ENCODE measurements around the gene NNT.
"Not testable (repeated sequence)": the region's sequence is repeated elsewhere in the genome, so short reads cannot be mapped to it uniquely, and the experiment has no call there.

NNT gene

GRCh38 chr5:43570450-43571158, 32.4 kb upstream of the NNT start:
- DNase-seq: no peak
- Histone ChIP-seq H3K9me3 (ENCODE audit: control extremely low read depth in 1 of 5, control insufficient read depth in 4 of 5, insufficient read depth in 2 of 5, low read depth in 1 of 5, low read length in 4 of 5) (no peaks in the 10 kb centered on the region), H3K4me1 (ENCODE audit: control extremely low read depth in 1 of 4, control insufficient read depth in 4 of 4, insufficient read depth in 4 of 4, low read length in 3 of 4) (no peaks in the 10 kb centered on the region), H3K27ac (ENCODE audit: insufficient read depth in 1 of 2, low read depth in 1 of 2, low read length in 2 of 2, poor library complexity in 1 of 2, severe bottlenecking in 2 of 2) (no peak overlapping the region), H3K4me3 (ENCODE audit: control insufficient read depth in 1 of 7, extremely low read depth in 1 of 7, insufficient read depth in 4 of 7, low read depth in 2 of 7, low read length in 6 of 7) (no peak overlapping the region), H3K27me3 (replicated peaks in 2 of 5; ENCODE audit: control insufficient read depth in 4 of 5, insufficient read depth in 5 of 5, low read length in 4 of 5) (no peaks in the 10 kb centered on the region), H3K36me3 (ENCODE audit: control insufficient read depth in 4 of 4, insufficient read depth in 4 of 4, low read length in 3 of 4) (peaks cover 0 to 13% (median 6%) of the 10 kb centered on the region in 4 experiments)
- ChIA-PET CTCF (interaction anchor here (0.9 kb wide), 1 partner anchor 11 kb away, joined by 3 read pairs; no protein-coding TSS in a partner anchor), POLR2A (no interaction called here)
- WGBS (ENCODE audit: insufficient coverage): 96% methylated on average over 5 of the region's 8 CpGs

DNA sequence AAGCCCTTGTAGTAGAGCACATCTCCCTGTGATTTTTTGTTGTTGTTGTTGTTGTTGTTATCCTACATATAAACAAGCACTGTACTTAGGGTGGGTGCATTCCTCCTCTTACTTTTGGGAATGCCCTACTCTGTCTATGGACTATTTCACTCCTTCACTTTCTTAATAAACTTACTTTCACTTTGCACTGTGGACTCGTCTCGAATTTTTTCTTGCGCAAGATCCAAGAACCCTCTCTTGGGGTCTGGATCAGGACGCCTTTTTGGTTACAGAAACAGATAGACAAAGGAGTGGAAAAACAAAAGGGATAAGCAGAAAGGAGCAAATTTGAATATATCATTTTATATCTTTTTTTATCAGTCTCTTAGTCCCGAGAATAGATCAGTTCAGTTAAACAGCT, 31.7 kb upstream of the NNT start:
- no peak for DNase-seq
- H3K4me1 ChIP-seq (ENCODE audit: control extremely low read depth in 1 of 4, control insufficient read depth in 4 of 4, insufficient read depth in 4 of 4, low read length in 3 of 4): no peaks in the 10 kb centered on the region
- ChIA-PET CTCF (no interaction called here), POLR2A (no interaction called here)
- H3K27ac ChIP-seq (ENCODE audit: insufficient read depth in 1 of 2, low read depth in 1 of 2, low read length in 2 of 2, poor library complexity in 1 of 2, severe bottlenecking in 2 of 2): no peak overlapping the region
- no peak overlapping the region for H3K4me3 ChIP-seq (ENCODE audit: control insufficient read depth in 1 of 7, extremely low read depth in 1 of 7, insufficient read depth in 4 of 7, low read depth in 2 of 7, low read length in 6 of 7)
- 100% methylated on average over 3 of the region's 5 CpGs for WGBS (ENCODE audit: insufficient coverage)
- H3K27me3 ChIP-seq (replicated peaks in 2 of 5; ENCODE audit: control insufficient read depth in 4 of 5, insufficient read depth in 5 of 5, low read length in 4 of 5): no peaks in the 10 kb centered on the region
- H3K36me3 ChIP-seq (ENCODE audit: control insufficient read depth in 4 of 4, insufficient read depth in 4 of 4, low read length in 3 of 4): peaks cover 4 to 19% (median 10%) of the 10 kb centered on the region in 4 experiments
- no peaks in the 10 kb centered on the region for H3K9me3 ChIP-seq (ENCODE audit: control extremely low read depth in 1 of 5, control insufficient read depth in 4 of 5, insufficient read depth in 2 of 5, low read depth in 1 of 5, low read length in 4 of 5)

GRCh38 chr5:43572357-43572756, 30.6 kb upstream of the NNT start:
- 100% methylated on average over 1 of the region's 2 CpGs for WGBS (ENCODE audit: insufficient coverage)
- H3K4me1 ChIP-seq (ENCODE audit: control extremely low read depth in 1 of 4, control insufficient read depth in 4 of 4, insufficient read depth in 4 of 4, low read length in 3 of 4): no peaks in the 10 kb centered on the region
- peaks cover 8 to 27% (median 17%) of the 10 kb centered on the region in 4 experiments for H3K36me3 ChIP-seq (ENCODE audit: control insufficient read depth in 4 of 4, insufficient read depth in 4 of 4, low read length in 3 of 4)
- H3K27me3 ChIP-seq (replicated peaks in 2 of 5; ENCODE audit: control insufficient read depth in 4 of 5, insufficient read depth in 5 of 5, low read length in 4 of 5): no peaks in the 10 kb centered on the region
- no peak overlapping the region for H3K27ac ChIP-seq (ENCODE audit: insufficient read depth in 1 of 2, low read depth in 1 of 2, low read length in 2 of 2, poor library complexity in 1 of 2, severe bottlenecking in 2 of 2)
- no peak overlapping the region for H3K4me3 ChIP-seq (ENCODE audit: control insufficient read depth in 1 of 7, extremely low read depth in 1 of 7, insufficient read depth in 4 of 7, low read depth in 2 of 7, low read length in 6 of 7)
- peaks cover 0 to 2% (median 0%) of the 10 kb centered on the region in 5 experiments for H3K9me3 ChIP-seq (ENCODE audit: control extremely low read depth in 1 of 5, control insufficient read depth in 4 of 5, insufficient read depth in 2 of 5, low read depth in 1 of 5, low read length in 4 of 5)
- DNase-seq: no peak
- ChIA-PET POLR2A (no interaction called here), CTCF (interaction anchor here (2.1 kb wide), 1 partner anchor 25 kb away, joined by 4 read pairs; no protein-coding TSS in a partner anchor)

DNA sequence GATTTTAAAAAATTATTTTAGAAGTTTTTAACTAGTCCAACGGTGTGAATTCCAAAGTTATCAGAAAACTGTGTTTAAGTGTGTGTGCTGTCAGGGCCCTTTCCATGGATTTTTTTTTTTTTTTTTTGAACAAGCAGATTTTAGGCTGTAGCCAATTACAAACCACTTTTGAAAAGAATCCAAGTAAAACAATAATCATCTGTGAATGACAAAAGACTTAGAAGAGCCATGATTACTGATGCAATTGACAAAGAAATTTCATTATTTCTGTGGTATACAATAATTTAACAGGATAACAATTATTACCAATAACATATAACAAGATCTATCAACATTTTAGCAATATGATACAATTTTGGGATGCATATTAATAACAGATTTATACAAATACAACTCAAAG, 29.9 kb upstream of the NNT start:
- H3K27me3 ChIP-seq (replicated peaks in 2 of 5; ENCODE audit: control insufficient read depth in 4 of 5, insufficient read depth in 5 of 5, low read length in 4 of 5): no peaks in the 10 kb centered on the region
- no peak overlapping the region for H3K27ac ChIP-seq (ENCODE audit: insufficient read depth in 1 of 2, low read depth in 1 of 2, low read length in 2 of 2, poor library complexity in 1 of 2, severe bottlenecking in 2 of 2)
- peaks cover 0 to 2% (median 0%) of the 10 kb centered on the region in 5 experiments for H3K9me3 ChIP-seq (ENCODE audit: control extremely low read depth in 1 of 5, control insufficient read depth in 4 of 5, insufficient read depth in 2 of 5, low read depth in 1 of 5, low read length in 4 of 5)
- H3K4me1 ChIP-seq (ENCODE audit: control extremely low read depth in 1 of 4, control insufficient read depth in 4 of 4, insufficient read depth in 4 of 4, low read length in 3 of 4): no peaks in the 10 kb centered on the region
- no peak for DNase-seq
- ChIA-PET POLR2A (no interaction called here), CTCF (interaction anchor here (2.1 kb wide), 1 partner anchor 25 kb away, joined by 4 read pairs; no protein-coding TSS in a partner anchor)
- WGBS (ENCODE audit: insufficient coverage): no CpG with 5 or more reads among the region's 1 CpG
- H3K4me3 ChIP-seq (ENCODE audit: control insufficient read depth in 1 of 7, extremely low read depth in 1 of 7, insufficient read depth in 4 of 7, low read depth in 2 of 7, low read length in 6 of 7): no peak overlapping the region
- peaks cover 8 to 27% (median 17%) of the 10 kb centered on the region in 4 experiments for H3K36me3 ChIP-seq (ENCODE audit: control insufficient read depth in 4 of 4, insufficient read depth in 4 of 4, low read length in 3 of 4)

GRCh38 chr5:43580402-43581210, 22.4 kb upstream of the NNT start:
- H3K4me1 ChIP-seq (ENCODE audit: control extremely low read depth in 1 of 4, control insufficient read depth in 4 of 4, insufficient read depth in 4 of 4, low read length in 3 of 4); DNase-seq; H3K27me3 ChIP-seq (replicated peaks in 2 of 5; ENCODE audit: control insufficient read depth in 4 of 5, insufficient read depth in 5 of 5, low read length in 4 of 5); H3K9me3 ChIP-seq (ENCODE audit: control extremely low read depth in 1 of 5, control insufficient read depth in 4 of 5, insufficient read depth in 2 of 5, low read depth in 1 of 5, low read length in 4 of 5); H3K4me3 ChIP-seq (ENCODE audit: control insufficient read depth in 1 of 7, extremely low read depth in 1 of 7, insufficient read depth in 4 of 7, low read depth in 2 of 7, low read length in 6 of 7); CTCF ChIA-PET; POLR2A ChIA-PET; H3K27ac ChIP-seq (ENCODE audit: insufficient read depth in 1 of 2, low read depth in 1 of 2, low read length in 2 of 2, poor library complexity in 1 of 2, severe bottlenecking in 2 of 2): not testable (repeated sequence)
- peaks cover 7 to 21% (median 18%) of the 10 kb centered on the region in 4 experiments for H3K36me3 ChIP-seq (ENCODE audit: control insufficient read depth in 4 of 4, insufficient read depth in 4 of 4, low read length in 3 of 4)
- 100% methylated on average over 8 of the region's 10 CpGs for WGBS (ENCODE audit: insufficient coverage)

DNA sequence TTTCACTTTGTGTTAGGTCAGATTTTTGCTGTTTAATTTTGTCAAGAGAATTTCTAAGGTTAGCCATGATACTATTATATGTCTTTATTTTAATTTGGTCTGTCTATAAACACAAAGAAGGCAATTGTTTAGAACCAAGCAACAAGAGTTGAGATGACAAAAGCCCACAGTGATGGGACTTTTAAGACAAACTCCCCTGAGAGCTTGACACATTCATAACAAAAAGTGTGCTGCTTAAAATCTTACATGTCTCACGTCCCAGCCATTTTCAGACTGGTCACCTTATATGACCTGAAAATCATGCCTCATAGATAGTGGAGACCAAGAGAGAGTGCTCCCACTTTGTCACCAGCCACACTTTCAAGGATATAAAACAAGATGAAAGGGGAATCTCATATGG, 21.6 kb upstream of the NNT start:
- H3K4me3 ChIP-seq (ENCODE audit: control insufficient read depth in 1 of 7, extremely low read depth in 1 of 7, insufficient read depth in 4 of 7, low read depth in 2 of 7, low read length in 6 of 7): no peak overlapping the region
- no peak for DNase-seq

More for the DNA sequence above, 21.6 kb upstream of the NNT start:
- Histone ChIP-seq H3K27ac (ENCODE audit: insufficient read depth in 1 of 2, low read depth in 1 of 2, low read length in 2 of 2, poor library complexity in 1 of 2, severe bottlenecking in 2 of 2) (no peak overlapping the region), H3K27me3 (replicated peaks in 2 of 5; ENCODE audit: control insufficient read depth in 4 of 5, insufficient read depth in 5 of 5, low read length in 4 of 5) (no peaks in the 10 kb centered on the region), H3K36me3 (ENCODE audit: control insufficient read depth in 4 of 4, insufficient read depth in 4 of 4, low read length in 3 of 4) (peaks cover 6 to 16% (median 10%) of the 10 kb centered on the region in 4 experiments), H3K4me1 (ENCODE audit: control extremely low read depth in 1 of 4, control insufficient read depth in 4 of 4, insufficient read depth in 4 of 4, low read length in 3 of 4) (no peaks in the 10 kb centered on the region), H3K9me3 (ENCODE audit: control extremely low read depth in 1 of 5, control insufficient read depth in 4 of 5, insufficient read depth in 2 of 5, low read depth in 1 of 5, low read length in 4 of 5) (peaks cover 0 to 2% (median 0%) of the 10 kb centered on the region in 5 experiments)
- ChIA-PET POLR2A (no interaction called here), CTCF (no interaction called here)
- no CpG with 5 or more reads among the region's 1 CpG for WGBS (ENCODE audit: insufficient coverage)

Data from common myeloid progenitor, CD34-positive (primary cell).